PFSK-1 (cell line): Measurements from ENCODE around the gene MARCHF9.

Experiments used
- FOXP2 ChIP-seq: optimal IDR thresholded peaks from 2 replicates; pipeline ENCODE3; 2011; ENCODE audit warnings: borderline replicate concordance, control low read depth, inconsistent platforms; ENCODE audit not compliant: insufficient read depth; ENCODE audit errors: extremely low read length, extremely low read depth
- POLR2AphosphoS5 ChIP-seq: IDR thresholded peaks from 2 replicates; pipeline ENCODE4 v1.6.1; 2012; ENCODE audit warnings: low read depth, mild to moderate bottlenecking, control low read depth, low read length, moderate library complexity
- REST ChIP-seq, 2 experiments: IDR thresholded peaks; 2 replicates each; pipeline versions ENCODE4 v1.6.1 to v1.8.0; 2011 to 2012; ENCODE audit warnings: low read depth in 2 of 2, low read length in 2 of 2, control low read depth in 1 of 2, inconsistent platforms in 1 of 2, mild to moderate bottlenecking in 1 of 2, moderate library complexity in 1 of 2; ENCODE audit not compliant: insufficient read depth in 1 of 2
- SIN3A ChIP-seq: IDR thresholded peaks from 2 replicates; pipeline ENCODE4 v1.6.1; 2012; ENCODE audit warnings: mild to moderate bottlenecking, low read length, moderate library complexity, borderline replicate concordance; ENCODE audit not compliant: insufficient read depth
- TAF1 ChIP-seq: IDR thresholded peaks from 2 replicates; pipeline ENCODE4 v1.6.1; 2012; ENCODE audit warnings: low read length, control low read depth, borderline replicate concordance; ENCODE audit not compliant: insufficient read depth

MARCHF9 gene

GRCh38 chr12:57715786-57716185 is 39.1 kb upstream of the MARCHF9 start:
- TF ChIP-seq REST (IDR thresholded peaks at IDR 0.05; ENCODE audit: insufficient read depth in 1 of 2, low read depth in 2 of 2, low read length in 2 of 2) (no peak), FOXP2 (no peak), POLR2AphosphoS5 (no peak), SIN3A (no peak), TAF1 (no peak)

DNA sequence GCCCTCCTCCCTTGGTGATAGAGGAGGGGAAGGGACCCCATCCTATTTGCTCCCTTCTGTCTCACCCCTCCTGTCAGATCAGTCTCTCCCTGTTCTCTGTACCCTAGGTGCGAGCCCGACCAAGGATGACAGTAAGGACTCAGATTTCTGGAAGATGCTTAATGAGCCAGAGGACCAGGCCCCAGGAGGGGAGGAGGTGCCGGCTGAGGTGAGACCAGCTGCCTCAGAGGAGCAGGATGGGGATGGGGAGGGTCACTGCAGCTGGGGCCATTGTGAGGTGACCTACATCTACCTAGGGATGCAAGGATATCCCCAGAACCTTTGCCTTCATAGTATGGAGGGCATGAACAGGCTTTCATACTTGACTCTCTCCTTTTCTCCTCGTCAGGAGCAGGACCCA is 38.6 kb upstream of the MARCHF9 start:
- TF ChIP-seq FOXP2 (no peak), POLR2AphosphoS5 (no peak), REST (IDR thresholded peaks at IDR 0.05; ENCODE audit: insufficient read depth in 1 of 2, low read depth in 2 of 2, low read length in 2 of 2) (no peak), SIN3A (no peak), TAF1 (no peak)

DNA sequence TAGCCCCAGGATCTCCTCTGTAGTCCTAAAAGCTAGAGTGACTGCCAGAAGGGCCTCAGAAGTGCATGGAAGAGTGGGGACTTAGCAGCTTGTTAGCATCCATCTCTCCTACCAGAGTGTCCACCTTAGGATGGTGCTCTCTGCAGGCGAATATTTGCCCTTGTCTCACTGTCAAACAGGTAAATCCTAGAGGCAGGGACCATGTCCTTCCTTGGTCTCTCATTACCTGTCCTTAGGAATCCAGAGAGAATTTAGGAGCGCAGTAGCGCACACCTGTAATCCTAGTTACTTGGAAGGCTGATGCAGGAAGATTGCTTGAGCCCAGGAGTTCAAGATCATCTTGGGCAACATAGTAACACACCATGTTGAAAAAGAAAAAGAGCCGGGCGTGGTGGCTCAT is 37.8 kb upstream of the MARCHF9 start:
- TF ChIP-seq TAF1 (no peak), SIN3A (no peak), POLR2AphosphoS5 (no peak), FOXP2 (no peak), REST (IDR thresholded peaks at IDR 0.05; ENCODE audit: insufficient read depth in 1 of 2, low read depth in 2 of 2, low read length in 2 of 2) (no peak)

- TF ChIP-seq FOXP2 (no peak), SIN3A (no peak), REST (IDR thresholded peaks at IDR 0.05; ENCODE audit: insufficient read depth in 1 of 2, low read depth in 2 of 2, low read length in 2 of 2) (no peak), POLR2AphosphoS5 (no peak), TAF1 (no peak)
Observed at GRCh38 chr12:57717846-57718640, 36.9 kb upstream of the MARCHF9 start.
